Trophoblast cell (in vitro differentiated cells and primary cell): ENCODE measurements around the gene GBF1.
A peak's percentile ranks its signal among the peaks of the same experiment; 100 is the strongest.

ENCODE experiments used
- DNase-seq, 2 donors: peaks; one replicate each; pipeline ENCODE4 v3.0.0-alpha.2; 2016
- H2AFZ ChIP-seq: 2 replicates; pipeline ENCODE4 v1.6.1; 2013; ENCODE audit warnings: low read length, moderate library complexity, mild to moderate bottlenecking; ENCODE audit not compliant: insufficient read depth, poor library complexity
- H2AK5ac ChIP-seq: 2 replicates; pipeline ENCODE4 v1.6.1; 2013; ENCODE audit warnings: mild to moderate bottlenecking, low read length
- H2BK120ac ChIP-seq: 2 replicates; pipeline ENCODE4 v1.6.1; 2013; ENCODE audit warnings: low read length, mild to moderate bottlenecking, moderate library complexity; ENCODE audit not compliant: insufficient read depth, poor library complexity
- H2BK12ac ChIP-seq: 2 replicates; pipeline ENCODE4 v1.6.1; 2013; ENCODE audit warnings: mild to moderate bottlenecking, low read length, moderate library complexity
- H2BK5ac ChIP-seq: 2 replicates; pipeline ENCODE4 v1.6.1; 2013; ENCODE audit warnings: low read length, low read depth, moderate library complexity, mild to moderate bottlenecking; ENCODE audit not compliant: poor library complexity
- H3K14ac ChIP-seq: 2 replicates; pipeline ENCODE4 v1.6.1; 2013; ENCODE audit warnings: mild to moderate bottlenecking, low read length
- H3K18ac ChIP-seq: 2 replicates; pipeline ENCODE4 v1.6.1; 2013; ENCODE audit warnings: mild to moderate bottlenecking, low read length
- H3K23ac ChIP-seq: 2 replicates; pipeline ENCODE4 v1.6.1; 2013; ENCODE audit warnings: low read length
- H3K27ac ChIP-seq: 2 replicates; pipeline ENCODE4 v1.5.1; 2013; ENCODE audit warnings: low read depth, mild to moderate bottlenecking, inconsistent platforms, low read length, moderate library complexity
- H3K27me3 ChIP-seq: 2 replicates; pipeline ENCODE4 v1.6.1; 2013; ENCODE audit warnings: inconsistent platforms, mild to moderate bottlenecking, low read length, moderate library complexity; ENCODE audit not compliant: insufficient read depth
- H3K36me3 ChIP-seq, 2 experiments: 1 replicate in 1 of 2; 2 replicates in 1 of 2; pipeline ENCODE4 v1.6.1; 2013; ENCODE audit warnings: low read length in 2 of 2, mild to moderate bottlenecking in 2 of 2, moderate library complexity in 1 of 2; ENCODE audit not compliant: insufficient read depth in 2 of 2, control insufficient read depth in 1 of 2
- H3K4ac ChIP-seq: 2 replicates; pipeline ENCODE4 v1.6.1; 2013; ENCODE audit warnings: low read depth, mild to moderate bottlenecking, low read length, moderate library complexity
- H3K4me1 ChIP-seq, 2 experiments: 1 replicate in 1 of 2; 2 replicates in 1 of 2; pipeline ENCODE4 v1.6.1; 2013; ENCODE audit warnings: low read length in 2 of 2, mild to moderate bottlenecking in 2 of 2, moderate library complexity in 1 of 2; ENCODE audit not compliant: insufficient read depth in 2 of 2, control insufficient read depth in 1 of 2
- H3K4me2 ChIP-seq: 2 replicates; pipeline ENCODE4 v1.6.1; 2013; ENCODE audit warnings: inconsistent platforms, mild to moderate bottlenecking, low read length, moderate library complexity
- H3K4me3 ChIP-seq: 2 replicates; pipeline ENCODE4 v1.5.1; 2013; ENCODE audit warnings: mild to moderate bottlenecking, low read depth, low read length, inconsistent platforms
- H3K79me1 ChIP-seq: one replicate; pipeline ENCODE4 v1.6.1; 2013; ENCODE audit warnings: low read length
- H3K79me2 ChIP-seq: 2 replicates; pipeline ENCODE4 v1.6.1; 2013; ENCODE audit warnings: low read length, mild to moderate bottlenecking; ENCODE audit not compliant: control insufficient read depth, insufficient read depth, poor library complexity
- H3K9ac ChIP-seq: 2 replicates; pipeline ENCODE4 v1.6.1; 2013; ENCODE audit warnings: mild to moderate bottlenecking, low read length
- H3K9me3 ChIP-seq: 2 replicates; pipeline ENCODE4 v1.6.1; 2013; ENCODE audit warnings: low read depth, mild to moderate bottlenecking, control low read depth, inconsistent platforms, low read length; ENCODE audit not compliant: insufficient read depth
- H4K12ac ChIP-seq: 2 replicates; pipeline ENCODE4 v1.6.1; 2013; ENCODE audit warnings: low read depth, mild to moderate bottlenecking, low read length, moderate library complexity
- H4K8ac ChIP-seq: 2 replicates; pipeline ENCODE4 v1.6.1; 2013; ENCODE audit warnings: low read depth, mild to moderate bottlenecking, low read length, moderate library complexity
- H4K91ac ChIP-seq: one replicate; pipeline ENCODE4 v1.6.1; 2013; ENCODE audit warnings: low read depth, mild to moderate bottlenecking, low read length, moderate library complexity
- WGBS: extraction: QIAGEN DNeasy Blood & Tissue Kit; methylation state at CpG from one replicate; pipeline ENCODE4 v1.1.7; 2013; ENCODE audit warnings: missing lambda C conversion rate; ENCODE audit not compliant: insufficient read length, insufficient coverage; ENCODE audit errors: extremely low coverage; 5-methylcytosine and 5-hydroxymethylcytosine counted together

Gene GBF1

GRCh38 chr10:102426803-102427287 lies 181.5 kb downstream of the GBF1 start:
- no peak overlapping the region for H2AFZ ChIP-seq
- no peak overlapping the region for H4K12ac ChIP-seq
- peaks cover 17 to 24% of the 10 kb centered on the region in 2 experiments for H3K36me3 ChIP-seq
- no peaks in the 10 kb centered on the region for H3K27me3 ChIP-seq
- no peak overlapping the region for H3K18ac ChIP-seq
- H3K4ac ChIP-seq: no peak overlapping the region
- no peak overlapping the region for H4K8ac ChIP-seq
- H3K9ac ChIP-seq: no peak overlapping the region
- H2BK5ac ChIP-seq: no peak overlapping the region
- H3K27ac ChIP-seq: no peak overlapping the region
- WGBS: no CpG with 5 or more reads among the region's 7 CpGs
- no peaks in the 10 kb centered on the region for H3K9me3 ChIP-seq
- no peak overlapping the region for H3K23ac ChIP-seq
- H3K4me3 ChIP-seq: no peak overlapping the region
- no peak overlapping the region for H2BK120ac ChIP-seq
- H2BK12ac ChIP-seq: no peak overlapping the region
- peaks cover 4% of the 10 kb centered on the region for H3K79me1 ChIP-seq
- peaks cover 10 to 17% of the 10 kb centered on the region in 2 experiments for H3K4me1 ChIP-seq
- H3K4me2 ChIP-seq: no peak overlapping the region
- DNase-seq: no peak
- no peak overlapping the region for H3K14ac ChIP-seq
- no peak overlapping the region for H4K91ac ChIP-seq
- H3K79me2 ChIP-seq: no peaks in the 10 kb centered on the region
- H2AK5ac ChIP-seq: no peak overlapping the region

GRCh38 chr10:102429468-102429867 lies 184.1 kb downstream of the GBF1 start:
- Histone ChIP-seq H3K4me3 (no peak overlapping the region), H4K91ac (no peak overlapping the region), H2AFZ (no peak overlapping the region), H3K9ac (no peak overlapping the region), H4K12ac (no peak overlapping the region), H3K4ac (no peak overlapping the region), H3K79me1 (peaks cover 6% of the 10 kb centered on the region), H2BK120ac (no peak overlapping the region), H2BK5ac (no peak overlapping the region), H3K4me1 (peaks cover 6 to 13% of the 10 kb centered on the region in 2 experiments), H3K4me2 (no peak overlapping the region), H3K9me3 (no peaks in the 10 kb centered on the region), H3K23ac (no peak overlapping the region), H3K27ac (peak overlapping the region; percentile 22), H3K14ac (no peak overlapping the region), H2BK12ac (no peak overlapping the region), H3K27me3 (no peaks in the 10 kb centered on the region), H4K8ac (no peak overlapping the region), H3K18ac (no peak overlapping the region), H3K36me3 (peaks cover 1 to 7% of the 10 kb centered on the region in 2 experiments), H2AK5ac (no peak overlapping the region), H3K79me2 (peaks cover 4% of the 10 kb centered on the region)
- peak; percentile 78 to 80 for DNase-seq
- WGBS: no CpG with 5 or more reads among the region's 8 CpGs

- Histone ChIP-seq H3K4me2 (peak overlapping the region; percentile 91), H3K18ac (peak overlapping the region; percentile 90), H2BK12ac (peak overlapping the region; percentile 20), H3K23ac (no peak overlapping the region), H3K27ac (no peak overlapping the region), H3K79me1 (peaks cover 6% of the 10 kb centered on the region), H2BK5ac (no peak overlapping the region), H2AFZ (peak overlapping the region; percentile 27), H3K14ac (peak overlapping the region; percentile 71), H3K27me3 (no peaks in the 10 kb centered on the region), H4K91ac (peak overlapping the region; percentile 64), H4K12ac (peak overlapping the region; percentile 92), H2BK120ac (peak overlapping the region; percentile 18), H3K79me2 (peaks cover 4% of the 10 kb centered on the region), H2AK5ac (peak overlapping the region; percentile 70), H3K9me3 (no peaks in the 10 kb centered on the region), H4K8ac (peak overlapping the region; percentile 66), H3K4me3 (peak overlapping the region; percentile 88), H3K4ac (peak overlapping the region; percentile 37), H3K36me3 (no peaks in the 10 kb centered on the region), H3K9ac (peak overlapping the region; percentile 88), H3K4me1 (peaks cover 10 to 24% of the 10 kb centered on the region in 2 experiments)
- no CpG with 5 or more reads among the region's 4 CpGs for WGBS
- DNase-seq: no peak
Observed at GRCh38 chr10:102431452-102432124, 186.3 kb downstream of the GBF1 start.
